RPMI8226 (cell line): ENCODE data around the gene NEU1.
"Not testable (repeated sequence)": the region's sequence is repeated elsewhere in the genome, so short reads cannot be mapped to it uniquely, and the experiment has no call there.

Source experiments
- DNase-seq: peaks from one replicate; pipeline ENCODE4 v3.0.0-alpha.2; 2015

Gene NEU1

GRCh38 chr6:31815025-31815838 is 47.4 kb downstream of the NEU1 start, which contains the start of the genes HSPA1A and HSPA1L:
Gene HSPA1A (plus strand): TSS chr6:31815543. CDS start chr6:31815757, 214 bp downstream.
Gene HSPA1L (minus strand): TSS chr6:31815283. CDS start chr6:31811972, 3,311 bp downstream.
- peak; percentile 21 for DNase-seq

- DNase-seq: peak; percentile 67
These were observed 48.0 kb downstream of the NEU1 start for GRCh38 chr6:31814677-31815024.

- DNase-seq: no peak
These were observed 49.2 kb downstream of the NEU1 start for GRCh38 chr6:31813465-31813849.

- DNase-seq: no peak
These were observed 51.0 kb downstream of the NEU1 start for GRCh38 chr6:31811645-31812044.

GRCh38 chr6:31808599-31808998 is 54.0 kb downstream of the NEU1 start:
- DNase-seq: not testable (repeated sequence)
